ENCODE data around the gene DDX39A.

Gene DDX39A

GRCh38 chr19:14450876-14451275 lies 31.7 kb upstream of the DDX39A start:
- no peak for TF ChIP-seq CTCF (conservative IDR thresholded peaks at IDR 0.05; ENCODE audit: low read depth, low read length)
- no peak overlapping the region for H3K4me3 ChIP-seq (ENCODE audit: low read length)
- no peak for DNase-seq (ENCODE audit: low read depth)

- no peak for TF ChIP-seq CTCF (conservative IDR thresholded peaks at IDR 0.05; ENCODE audit: low read depth, low read length)
- no peak for DNase-seq (ENCODE audit: low read depth)
- H3K4me3 ChIP-seq (ENCODE audit: low read length), result no peak overlapping the region
Observed at GRCh38 chr19:14450168-14450874, 31.2 kb upstream of the DDX39A start.

- no peak overlapping the region for H3K4me3 ChIP-seq (ENCODE audit: low read length)
- DNase-seq (ENCODE audit: low read depth), result no peak
- TF ChIP-seq CTCF (conservative IDR thresholded peaks at IDR 0.05; ENCODE audit: low read depth, low read length), result no peak
Observed at GRCh38 chr19:14449321-14449720, 30.2 kb upstream of the DDX39A start.

GRCh38 chr19:14446336-14447036 lies 27.3 kb upstream of the DDX39A start:
- no peak for TF ChIP-seq CTCF (conservative IDR thresholded peaks at IDR 0.05; ENCODE audit: low read depth, low read length)
- H3K4me3 ChIP-seq (ENCODE audit: low read length), result no peak overlapping the region

GRCh38 chr19:14443632-14444216 lies 24.6 kb upstream of the DDX39A start:
- H3K4me3 ChIP-seq (ENCODE audit: low read length), result no peak overlapping the region
- DNase-seq (ENCODE audit: low read depth), result no peak
- TF ChIP-seq CTCF (conservative IDR thresholded peaks at IDR 0.05; ENCODE audit: low read depth, low read length), result no peak

More at GRCh38 chr19:14446336-14447036, 27.3 kb upstream of the DDX39A start:
- DNase-seq (ENCODE audit: low read depth), result no peak

- no peak for DNase-seq (ENCODE audit: low read depth)
- no peak overlapping the region for H3K4me3 ChIP-seq (ENCODE audit: low read length)
- no peak for TF ChIP-seq CTCF (conservative IDR thresholded peaks at IDR 0.05; ENCODE audit: low read depth, low read length)
Observed at GRCh38 chr19:14442891-14443631, 23.9 kb upstream of the DDX39A start.

All from retinal pigment epithelial cell (primary cell).